ENCODE results near the gene UBTF.

UBTF gene

GRCh38 chr17:44186307-44187130 is 33.0 kb downstream of the UBTF start, which contains the start of gene TMUB2 (continued):
- TF ChIP-seq ZNF600 (tag by site-specific recombination; IDR thresholded peaks at IDR 0.05) (peak; percentile 91), ZNF580 (tag by site-specific recombination; IDR thresholded peaks at IDR 0.05) (peak; percentile 35; the same call in 1 of the 2 replicates), ZNF2 (tag by site-specific recombination; IDR thresholded peaks at IDR 0.05) (peak; percentile 69), ZNF571 (tag by site-specific recombination; IDR thresholded peaks at IDR 0.05) (no peak), ZNF138 (tag by site-specific recombination; IDR thresholded peaks at IDR 0.05; ENCODE audit: borderline replicate concordance) (no peak), KLF10 (tag by site-specific recombination; IDR thresholded peaks at IDR 0.05) (peak; percentile 67; the same call in 1 of the 2 replicates), ZNF629 (tag by site-specific recombination; IDR thresholded peaks at IDR 0.05) (peak; percentile 100), ZBTB17 (tag by site-specific recombination; IDR thresholded peaks at IDR 0.05) (peak; percentile 72), KLF1 (tag by site-specific recombination; IDR thresholded peaks at IDR 0.05) (peak; percentile 67), ZNF132 (tag by site-specific recombination; IDR thresholded peaks at IDR 0.05; ENCODE audit: borderline replicate concordance) (no peak), TSHZ1 (tag by site-specific recombination; IDR thresholded peaks at IDR 0.05; ENCODE audit: borderline replicate concordance) (no peak), ZNF184 (tag by site-specific recombination; IDR thresholded peaks at IDR 0.05) (0 out of 2 replicates have a peak, but pooled peaks have one; percentile 5), ZNF391 (tag by site-specific recombination; IDR thresholded peaks at IDR 0.05; ENCODE audit: borderline replicate concordance, low read depth) (no peak), TRIM28 (IDR thresholded peaks at IDR 0.05; ENCODE audit: borderline replicate concordance, low read length) (no peak), ZBTB8A (tag by site-specific recombination; IDR thresholded peaks at IDR 0.05) (peak; percentile 65), KLF17 (tag by site-specific recombination; IDR thresholded peaks at IDR 0.05) (peak; percentile 55; the same call in 1 of the 2 replicates), OSR2 (tag by site-specific recombination; IDR thresholded peaks at IDR 0.05) (no peak), ZEB2 (tag by site-specific recombination; IDR thresholded peaks at IDR 0.05) (peak; percentile 76; the same call in 1 of the 2 replicates), ZNF658 (tag by site-specific recombination; IDR thresholded peaks at IDR 0.05) (no peak), ZNF501 (tag by site-specific recombination; IDR thresholded peaks at IDR 0.05) (peak; percentile 79; the same call in 1 of the 2 replicates), ZNF341 (tag by site-specific recombination; IDR thresholded peaks at IDR 0.05; ENCODE audit: low read depth) (peak; percentile 55; the same call in 1 of the 2 replicates), ZNF214 (tag by site-specific recombination; IDR thresholded peaks at IDR 0.05; ENCODE audit: borderline replicate concordance) (no peak), SP3 (tag by site-specific recombination; IDR thresholded peaks at IDR 0.05) (peak; percentile 99), ZNF223 (tag by site-specific recombination; IDR thresholded peaks at IDR 0.05) (no peak), ZNF155 (tag by site-specific recombination; IDR thresholded peaks at IDR 0.05) (no peak), RBAK (tag by site-specific recombination; IDR thresholded peaks at IDR 0.05) (no peak), ZNF837 (tag by site-specific recombination; IDR thresholded peaks at IDR 0.05) (0 out of 2 replicates have a peak, but pooled peaks have one; percentile 28), ZIC2 (tag by site-specific recombination; IDR thresholded peaks at IDR 0.05) (no peak), ZNF692 (tag by site-specific recombination; IDR thresholded peaks at IDR 0.05) (peak; percentile 81), ZBTB20 (tag by site-specific recombination; IDR thresholded peaks at IDR 0.05) (peak; percentile 54; the same call in 1 of the 2 replicates), BCL11B (tag by site-specific recombination; IDR thresholded peaks at IDR 0.05; ENCODE audit: low read depth) (0 out of 2 replicates have a peak, but pooled peaks have one; percentile 4), ZNF280D (tag by site-specific recombination; IDR thresholded peaks at IDR 0.05) (no peak)

Measured in HEK293 (cell line).